ENCODE measurements around the gene ARHGAP31.

DNA sequence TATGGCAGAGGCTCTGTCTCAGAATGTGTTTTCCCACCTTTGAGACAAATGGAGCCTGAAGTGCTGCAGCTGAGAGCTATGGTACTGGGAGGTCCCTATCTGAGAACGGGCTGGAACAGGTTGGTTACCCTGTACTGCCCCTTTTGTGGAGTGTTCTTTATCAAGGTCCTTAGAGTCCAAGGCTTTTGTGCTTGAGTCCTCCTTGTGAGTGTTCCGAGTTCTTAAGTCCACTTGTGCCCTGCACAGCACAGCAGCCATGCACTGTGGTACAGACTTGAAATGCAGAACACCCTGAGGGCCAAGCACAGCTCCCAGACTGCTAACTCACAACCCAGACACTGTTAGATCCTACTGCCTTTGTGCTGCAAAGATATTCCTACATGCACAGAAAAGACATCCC, 67.8 kb downstream of the ARHGAP31 start:
- no peak for TF ChIP-seq NANOG (IDR thresholded peaks at IDR 0.05; ENCODE audit: borderline replicate concordance)
- TF ChIP-seq CTCF (conservative IDR thresholded peaks at IDR 0.05; ENCODE audit: low read depth in 2 of 2) = no peak
- TF ChIP-seq EZH2 (IDR thresholded peaks at IDR 0.05; ENCODE audit: low read depth, unreplicated experiment) = no peak
- TF ChIP-seq EZH2phosphoT487 (IDR thresholded peaks at IDR 0.05; ENCODE audit: unreplicated experiment) = no peak
- no peak for TF ChIP-seq REST (IDR thresholded peaks at IDR 0.05; ENCODE audit: unreplicated experiment)
- no peak for TF ChIP-seq POLR2AphosphoS5 (IDR thresholded peaks at IDR 0.05; ENCODE audit: low read depth)
- no peak for TF ChIP-seq CREB1 (CRISPR knock-in tag; IDR thresholded peaks at IDR 0.05; ENCODE audit: low read depth)
- TF ChIP-seq JUNB (IDR thresholded peaks at IDR 0.05; ENCODE audit: unreplicated experiment) = no peak
- TF ChIP-seq STAT1 (IDR thresholded peaks at IDR 0.05; ENCODE audit: unreplicated experiment) = no peak
- no peak for TF ChIP-seq ETS1 (IDR thresholded peaks at IDR 0.05)
- TF ChIP-seq ZNF114 (CRISPR knock-in tag; IDR thresholded peaks at IDR 0.05) = no peak
- no peak for TF ChIP-seq ZNF331 (CRISPR knock-in tag; IDR thresholded peaks at IDR 0.05; ENCODE audit: low read depth)

Measured in GM23338 (cell line).